ENCODE data around the gene NPM3.

GRCh38 chr10:101781655-101781983 is 1.6 kb downstream of the NPM3 start:
- no peak for TF ChIP-seq POLR2A (IDR thresholded peaks at IDR 0.05)
- TF ChIP-seq CTCF (IDR thresholded peaks at IDR 0.05) = no peak
- no peak for TF ChIP-seq EP300 (IDR thresholded peaks at IDR 0.05)
- TF ChIP-seq POLR2AphosphoS5 (IDR thresholded peaks at IDR 0.05) = no peak

Measured in suprapubic skin (tissue), 4 donors.